ENCODE data around the gene TENT5D. TPM values are rescaled to one million over a fixed set of nuclear protein-coding genes. Genes with fewer than 3 reads are reported as not detected.

The TENT5D gene
- total RNA-seq, 2 donors from 2014 or later, result not detected

DNA sequence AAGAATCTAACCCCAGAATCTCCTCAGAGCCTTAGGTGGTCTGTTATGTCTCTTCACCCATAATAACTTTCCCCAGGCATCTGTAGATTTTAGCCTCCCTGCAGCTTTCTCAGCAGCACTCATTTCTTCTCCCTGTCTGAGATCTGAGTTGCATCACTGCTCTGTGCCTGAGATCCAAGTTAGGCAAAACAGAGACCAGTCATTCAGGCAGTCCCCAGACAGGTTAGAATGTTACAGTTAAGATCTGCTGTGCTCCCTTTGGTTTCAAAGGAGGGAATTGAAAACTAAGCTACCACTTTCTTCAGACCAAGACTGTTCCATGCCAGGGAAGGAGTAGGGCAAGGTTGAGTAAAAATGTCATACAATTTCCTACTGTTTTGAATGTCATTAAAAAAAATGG is 65.3 kb downstream of the TENT5D start:
- ATAC-seq (ENCODE audit: insufficient number of reproducible peaks, low FRiP score, low read depth), result no peak
- H3K36me3 ChIP-seq, result no peaks in the 10 kb centered on the region
- H3K27me3 ChIP-seq (replicated peaks; ENCODE audit: insufficient read depth), result no peaks in the 10 kb centered on the region
- no peaks in the 10 kb centered on the region for H3K4me1 ChIP-seq (ENCODE audit: control insufficient read depth in 1 of 2, low read depth in 2 of 2)
- no peaks in the 10 kb centered on the region for H3K9me3 ChIP-seq
- TF ChIP-seq, protein P1, sequence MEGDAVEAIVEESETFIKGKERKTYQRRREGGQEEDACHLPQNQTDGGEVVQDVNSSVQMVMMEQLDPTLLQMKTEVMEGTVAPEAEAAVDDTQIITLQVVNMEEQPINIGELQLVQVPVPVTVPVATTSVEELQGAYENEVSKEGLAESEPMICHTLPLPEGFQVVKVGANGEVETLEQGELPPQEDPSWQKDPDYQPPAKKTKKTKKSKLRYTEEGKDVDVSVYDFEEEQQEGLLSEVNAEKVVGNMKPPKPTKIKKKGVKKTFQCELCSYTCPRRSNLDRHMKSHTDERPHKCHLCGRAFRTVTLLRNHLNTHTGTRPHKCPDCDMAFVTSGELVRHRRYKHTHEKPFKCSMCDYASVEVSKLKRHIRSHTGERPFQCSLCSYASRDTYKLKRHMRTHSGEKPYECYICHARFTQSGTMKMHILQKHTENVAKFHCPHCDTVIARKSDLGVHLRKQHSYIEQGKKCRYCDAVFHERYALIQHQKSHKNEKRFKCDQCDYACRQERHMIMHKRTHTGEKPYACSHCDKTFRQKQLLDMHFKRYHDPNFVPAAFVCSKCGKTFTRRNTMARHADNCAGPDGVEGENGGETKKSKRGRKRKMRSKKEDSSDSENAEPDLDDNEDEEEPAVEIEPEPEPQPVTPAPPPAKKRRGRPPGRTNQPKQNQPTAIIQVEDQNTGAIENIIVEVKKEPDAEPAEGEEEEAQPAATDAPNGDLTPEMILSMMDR (IDR thresholded peaks at IDR 0.05), result no peak
- H3K4me3 ChIP-seq, result no peak overlapping the region
- H3K27ac ChIP-seq, result no peak overlapping the region
- no peak for DNase-seq (ENCODE audit: low spot score)

DNA sequence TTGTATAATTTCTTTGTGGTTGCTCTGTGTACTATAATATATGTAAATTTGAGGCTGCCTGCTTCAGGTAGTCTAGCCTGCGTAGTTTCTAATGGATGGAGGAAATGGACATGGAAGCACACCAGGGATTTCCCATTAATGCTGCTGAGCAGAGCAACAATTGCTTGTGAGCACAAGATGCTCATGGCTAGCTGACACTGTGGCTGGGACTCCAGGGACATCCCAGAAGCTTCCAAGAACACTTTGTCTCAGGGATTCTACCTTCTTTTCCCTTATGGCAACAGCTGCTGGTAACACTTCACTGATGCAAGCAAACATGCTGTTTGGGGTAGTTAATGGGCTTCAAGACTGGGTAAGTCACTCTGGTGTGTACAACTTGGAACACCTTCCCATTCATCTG is 66.1 kb downstream of the TENT5D start:
- ATAC-seq (ENCODE audit: insufficient number of reproducible peaks, low FRiP score, low read depth) (no peak), DNase-seq (ENCODE audit: low spot score) (no peak)
- H3K27me3 ChIP-seq (replicated peaks; ENCODE audit: insufficient read depth), result no peaks in the 10 kb centered on the region
- no peaks in the 10 kb centered on the region for H3K4me1 ChIP-seq (ENCODE audit: control insufficient read depth in 1 of 2, low read depth in 2 of 2)
- H3K9me3 ChIP-seq, result no peaks in the 10 kb centered on the region
- no peak overlapping the region for H3K4me3 ChIP-seq
- H3K36me3 ChIP-seq, result no peaks in the 10 kb centered on the region
- TF ChIP-seq, protein P1 (IDR thresholded peaks at IDR 0.05), result no peak
- H3K27ac ChIP-seq, result no peak overlapping the region

GRCh38 chrX:80489166-80489565 is 68.9 kb downstream of the TENT5D start:
- TF ChIP-seq, protein P1 (IDR thresholded peaks at IDR 0.05), result no peak
- Histone ChIP-seq H3K36me3 (no peaks in the 10 kb centered on the region), H3K27ac (no peak overlapping the region), H3K4me3 (no peak overlapping the region), H3K4me1 (ENCODE audit: control insufficient read depth in 1 of 2, low read depth in 2 of 2) (no peaks in the 10 kb centered on the region), H3K27me3 (replicated peaks; ENCODE audit: insufficient read depth) (no peaks in the 10 kb centered on the region), H3K9me3 (no peaks in the 10 kb centered on the region)
- DNase-seq (ENCODE audit: low spot score) (no peak), ATAC-seq (ENCODE audit: insufficient number of reproducible peaks, low FRiP score, low read depth) (no peak)

Data from thoracic aorta (tissue), 2 donors.